Measurements from ENCODE around the gene WDHD1.

The WDHD1 gene

DNA sequence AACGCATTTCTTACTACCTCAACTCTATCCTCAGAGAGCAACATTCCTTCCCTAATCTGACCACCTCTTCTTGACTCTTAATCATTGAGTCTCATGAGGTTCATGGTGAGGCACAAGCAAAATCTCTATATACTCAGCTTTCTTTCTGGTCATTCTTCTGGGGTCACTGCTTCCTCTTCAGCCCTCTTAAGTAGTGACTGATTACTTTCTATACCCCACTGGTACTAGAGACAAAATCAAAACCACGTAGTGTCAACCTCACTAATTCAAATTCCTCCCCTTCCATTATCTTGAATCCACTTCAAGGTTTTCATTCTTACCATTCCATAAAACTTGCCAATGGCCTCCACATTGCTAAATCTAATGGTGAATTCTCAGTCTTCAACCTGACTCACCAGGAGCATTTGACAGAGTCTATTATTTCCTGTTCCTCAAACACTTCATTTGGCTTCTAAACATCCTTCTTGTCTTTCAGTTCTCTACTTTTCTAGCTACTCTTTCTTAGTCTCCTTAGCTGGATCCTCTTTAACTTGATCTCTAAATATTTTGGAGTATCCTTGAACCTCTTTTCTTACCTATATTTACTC is 6.8 kb downstream of the WDHD1 start:
- no peak for TF ChIP-seq EZH2phosphoT487 (IDR thresholded peaks at IDR 0.05; ENCODE audit: borderline replicate concordance, low read length)
- TF ChIP-seq, protein P1, sequence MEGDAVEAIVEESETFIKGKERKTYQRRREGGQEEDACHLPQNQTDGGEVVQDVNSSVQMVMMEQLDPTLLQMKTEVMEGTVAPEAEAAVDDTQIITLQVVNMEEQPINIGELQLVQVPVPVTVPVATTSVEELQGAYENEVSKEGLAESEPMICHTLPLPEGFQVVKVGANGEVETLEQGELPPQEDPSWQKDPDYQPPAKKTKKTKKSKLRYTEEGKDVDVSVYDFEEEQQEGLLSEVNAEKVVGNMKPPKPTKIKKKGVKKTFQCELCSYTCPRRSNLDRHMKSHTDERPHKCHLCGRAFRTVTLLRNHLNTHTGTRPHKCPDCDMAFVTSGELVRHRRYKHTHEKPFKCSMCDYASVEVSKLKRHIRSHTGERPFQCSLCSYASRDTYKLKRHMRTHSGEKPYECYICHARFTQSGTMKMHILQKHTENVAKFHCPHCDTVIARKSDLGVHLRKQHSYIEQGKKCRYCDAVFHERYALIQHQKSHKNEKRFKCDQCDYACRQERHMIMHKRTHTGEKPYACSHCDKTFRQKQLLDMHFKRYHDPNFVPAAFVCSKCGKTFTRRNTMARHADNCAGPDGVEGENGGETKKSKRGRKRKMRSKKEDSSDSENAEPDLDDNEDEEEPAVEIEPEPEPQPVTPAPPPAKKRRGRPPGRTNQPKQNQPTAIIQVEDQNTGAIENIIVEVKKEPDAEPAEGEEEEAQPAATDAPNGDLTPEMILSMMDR (IDR thresholded peaks at IDR 0.05; ENCODE audit: low read depth, low read length, poor library complexity, severe bottlenecking): no peak
- Histone ChIP-seq H3K27ac (ENCODE audit: low read depth, low read length) (no peak overlapping the region), H3K36me3 (ENCODE audit: control insufficient read depth, low read length) (peaks cover 80% of the 10 kb centered on the region), H4K20me1 (ENCODE audit: control insufficient read depth, insufficient read depth, low read depth, low read length) (no peaks in the 10 kb centered on the region), H3K9me2 (replicated peaks; ENCODE audit: control insufficient read depth, low read length) (no peaks in the 10 kb centered on the region), H3K4me3 (ENCODE audit: low read length) (no peak overlapping the region), H3K9me3 (ENCODE audit: control insufficient read depth, insufficient read depth, low read length) (no peaks in the 10 kb centered on the region), H3K27me3 (ENCODE audit: control insufficient read depth, low read length) (no peaks in the 10 kb centered on the region), H3K4me2 (ENCODE audit: low read length) (no peak overlapping the region), H3K4me1 (ENCODE audit: control insufficient read depth, low read length) (peaks cover 4% of the 10 kb centered on the region; the same call in 1 of the 2 replicates), H3K79me2 (ENCODE audit: control insufficient read depth, low read length) (peaks cover 87% of the 10 kb centered on the region), H3F3A (ENCODE audit: control insufficient read depth, insufficient read depth) (no peaks in the 10 kb centered on the region)

- Histone ChIP-seq H3K9me3 (ENCODE audit: control insufficient read depth, insufficient read depth, low read length) (no peaks in the 10 kb centered on the region), H3F3A (ENCODE audit: control insufficient read depth, insufficient read depth) (0 out of 2 replicates have a peak, but pooled peaks cover 4% of the 10 kb centered on the region), H4K20me1 (ENCODE audit: control insufficient read depth, insufficient read depth, low read depth, low read length) (no peaks in the 10 kb centered on the region), H3K4me2 (ENCODE audit: low read length) (no peak overlapping the region), H3K4me3 (ENCODE audit: low read length) (no peak overlapping the region), H3K27ac (ENCODE audit: low read depth, low read length) (no peak overlapping the region), H3K27me3 (ENCODE audit: control insufficient read depth, low read length) (no peaks in the 10 kb centered on the region), H3K4me1 (ENCODE audit: control insufficient read depth, low read length) (no peaks in the 10 kb centered on the region), H3K79me2 (ENCODE audit: control insufficient read depth, low read length) (peaks cover 67% of the 10 kb centered on the region), H3K9me2 (replicated peaks; ENCODE audit: control insufficient read depth, low read length) (no peaks in the 10 kb centered on the region), H3K36me3 (ENCODE audit: control insufficient read depth, low read length) (peaks cover 77% of the 10 kb centered on the region)
- TF ChIP-seq, protein P1 (IDR thresholded peaks at IDR 0.05; ENCODE audit: low read depth, low read length, poor library complexity, severe bottlenecking): no peak
- no peak for TF ChIP-seq EZH2phosphoT487 (IDR thresholded peaks at IDR 0.05; ENCODE audit: borderline replicate concordance, low read length)
These were observed 11.9 kb downstream of the WDHD1 start for GRCh38 chr14:55015006-55015405.

DNA sequence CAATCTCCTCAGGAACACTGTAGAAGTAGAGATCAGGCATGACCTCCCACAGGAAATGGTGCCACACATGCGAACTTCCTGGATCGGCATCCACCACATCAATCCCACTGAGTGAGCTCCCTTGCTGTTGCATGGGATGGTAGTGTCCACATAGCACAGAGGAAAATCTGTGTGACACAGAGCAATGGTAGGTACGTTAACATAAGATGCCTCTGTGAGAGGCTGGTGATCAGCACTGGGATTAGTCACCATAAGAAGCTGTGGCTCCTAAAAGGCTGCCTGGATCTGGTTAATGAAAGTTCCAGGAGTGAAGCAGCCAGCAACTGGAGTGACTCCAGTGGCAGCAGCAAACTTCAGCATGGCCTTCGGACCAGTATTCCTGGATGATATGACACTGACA is 21.8 kb downstream of the WDHD1 start:
- no peak overlapping the region for H3K4me3 ChIP-seq (ENCODE audit: low read length)
- no peak overlapping the region for H3K4me2 ChIP-seq (ENCODE audit: low read length)
- TF ChIP-seq, protein P1 (IDR thresholded peaks at IDR 0.05; ENCODE audit: low read depth, low read length, poor library complexity, severe bottlenecking): no peak
- no peak for TF ChIP-seq EZH2phosphoT487 (IDR thresholded peaks at IDR 0.05; ENCODE audit: borderline replicate concordance, low read length)
- no peaks in the 10 kb centered on the region for H3K9me2 ChIP-seq (replicated peaks; ENCODE audit: control insufficient read depth, low read length)
- H3F3A ChIP-seq (ENCODE audit: control insufficient read depth, insufficient read depth): peaks cover 2% of the 10 kb centered on the region; the same call in 1 of the 2 replicates
- no peaks in the 10 kb centered on the region for H3K9me3 ChIP-seq (ENCODE audit: control insufficient read depth, insufficient read depth, low read length)
- no peaks in the 10 kb centered on the region for H3K4me1 ChIP-seq (ENCODE audit: control insufficient read depth, low read length)
- H3K79me2 ChIP-seq (ENCODE audit: control insufficient read depth, low read length): no peaks in the 10 kb centered on the region
- no peaks in the 10 kb centered on the region for H4K20me1 ChIP-seq (ENCODE audit: control insufficient read depth, insufficient read depth, low read depth, low read length)
- no peaks in the 10 kb centered on the region for H3K27me3 ChIP-seq (ENCODE audit: control insufficient read depth, low read length)
- no peak overlapping the region for H3K27ac ChIP-seq (ENCODE audit: low read depth, low read length)
- peaks cover 80% of the 10 kb centered on the region for H3K36me3 ChIP-seq (ENCODE audit: control insufficient read depth, low read length)

All from DOHH2 (cell line).